Adipose tissue (tissue), 3 donors: ENCODE results near the gene SH3BP4. TPM values are rescaled to one million over a fixed set of nuclear protein-coding genes. Genes with fewer than 3 reads are reported as not detected.

Experiments
- H3K27ac ChIP-seq: one replicate; pipeline ENCODE4 v1.5.1; 2013; ENCODE audit warnings: low read depth, low read length
- WGBS, 3 donors: extraction: QIAGEN DNeasy Blood & Tissue Kit; methylation state at CpG; one replicate each; pipeline ENCODE4 v1.1.7; 2013; 5-methylcytosine and 5-hydroxymethylcytosine counted together
- polyA plus RNA-seq, 3 donors: library from polyadenylated mRNA; stranded (reverse); fragments of 200-250 nt; gene quantifications; one replicate each; pipeline ENCODE4 v1.2.3, GENCODE V29; 2013
- donor health status: healthy with polysubstance abuse.
- donor health status: Bipolar disorder and iron deficiency.
- donor health status: healthy.

Gene SH3BP4
- polyA plus RNA-seq, 3 donors, result 7.1 to 39.7 (median 10.9) TPM

DNA sequence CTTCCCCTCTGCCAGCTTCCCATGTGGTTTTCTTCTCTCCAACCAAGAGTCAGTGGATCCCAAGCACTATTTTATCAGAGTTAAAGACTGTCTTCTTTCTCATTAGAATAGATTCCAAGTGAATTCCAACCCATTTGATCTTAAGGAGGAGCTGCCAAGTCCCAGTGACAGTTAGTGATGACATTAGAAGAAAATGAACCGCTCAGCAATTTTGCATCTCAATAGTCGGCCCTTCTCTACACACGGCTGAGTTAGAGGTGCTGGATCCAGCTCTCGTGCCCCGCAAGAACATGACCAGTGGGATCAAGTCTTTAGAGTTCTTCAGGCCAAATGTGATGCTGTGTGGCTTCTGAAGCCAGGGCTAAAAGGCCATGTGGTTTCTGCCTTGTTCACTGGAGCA, 132.6 kb downstream of the SH3BP4 start:
- 84 to 99% (median 85%) methylated on average over 5 of the region's 5 CpGs for WGBS, 3 donors
- H3K27ac ChIP-seq, result no peak overlapping the region

DNA sequence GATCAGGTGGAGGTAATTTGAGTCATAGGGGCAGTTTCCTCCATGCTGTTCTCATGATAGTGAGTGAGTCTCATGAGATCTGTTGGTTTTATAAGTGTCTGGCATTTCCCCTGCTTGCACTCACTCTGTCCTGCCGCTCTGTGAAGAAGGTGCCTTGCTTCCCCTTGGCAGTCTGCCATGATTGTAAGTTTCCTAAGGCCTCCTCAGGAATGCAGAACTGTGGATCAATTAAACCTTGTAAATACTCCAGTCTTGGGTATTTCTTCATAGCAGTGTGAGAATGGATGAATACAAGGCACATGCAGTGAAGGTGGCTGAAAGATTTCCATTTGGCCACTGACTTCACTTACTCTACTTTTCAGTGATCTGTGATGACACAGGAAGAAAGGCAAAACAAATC, 133.7 kb downstream of the SH3BP4 start:
- 60 to 75% (median 72%) methylated on average over 1 of the region's 1 CpG for WGBS, 3 donors
- H3K27ac ChIP-seq, result no peak overlapping the region

DNA sequence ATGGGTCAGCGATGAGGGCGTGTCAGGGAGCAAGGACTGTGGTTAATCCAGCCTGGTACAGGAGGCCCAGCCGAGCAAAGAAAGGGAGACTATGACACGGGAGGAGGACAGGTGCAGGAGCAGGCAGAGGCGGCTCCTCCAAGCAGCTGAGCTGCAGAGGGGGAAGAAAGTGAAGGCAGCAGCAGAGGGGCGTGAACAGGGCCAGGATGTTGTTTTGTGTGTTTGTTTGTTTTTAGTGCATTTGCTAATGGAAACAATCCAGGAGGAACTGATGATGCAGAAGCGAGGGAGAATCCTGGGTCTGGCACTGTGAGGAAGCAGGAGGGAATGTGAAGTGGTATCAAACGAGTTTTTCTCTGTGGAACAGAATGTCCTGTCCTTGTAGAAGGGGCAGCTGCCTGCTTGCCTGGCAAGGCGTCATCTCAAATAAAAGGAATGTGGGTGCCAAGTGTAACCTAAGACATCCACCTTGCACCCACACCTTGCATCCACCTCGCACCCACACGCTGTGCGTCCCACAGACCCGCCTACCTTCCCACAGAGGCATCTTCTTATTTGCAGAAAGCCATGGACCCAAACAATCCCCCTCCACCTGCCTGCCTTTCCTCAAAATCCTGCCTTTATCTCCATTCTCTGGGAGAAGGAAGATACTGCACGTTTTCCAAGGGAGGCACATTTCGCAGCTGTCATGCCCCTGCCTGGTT, 134.8 kb downstream of the SH3BP4 start:
- WGBS, 3 donors, result 87 to 88% (median 87%) methylated on average over 15 of the region's 15 CpGs

GRCh38 chr2:235087832-235088495, 136.1 kb downstream of the SH3BP4 start:
- no peak overlapping the region for H3K27ac ChIP-seq
- 16 to 33% (median 28%) methylated on average over 17 of the region's 17 CpGs for WGBS, 3 donors

More for the DNA sequence above, 134.8 kb downstream of the SH3BP4 start:
- no peak overlapping the region for H3K27ac ChIP-seq

- no peak overlapping the region for H3K27ac ChIP-seq
- WGBS, 3 donors, result 31 to 68% (median 50%) methylated on average over 10 of the region's 10 CpGs
Observed at GRCh38 chr2:235088496-235088921, 136.7 kb downstream of the SH3BP4 start.

DNA sequence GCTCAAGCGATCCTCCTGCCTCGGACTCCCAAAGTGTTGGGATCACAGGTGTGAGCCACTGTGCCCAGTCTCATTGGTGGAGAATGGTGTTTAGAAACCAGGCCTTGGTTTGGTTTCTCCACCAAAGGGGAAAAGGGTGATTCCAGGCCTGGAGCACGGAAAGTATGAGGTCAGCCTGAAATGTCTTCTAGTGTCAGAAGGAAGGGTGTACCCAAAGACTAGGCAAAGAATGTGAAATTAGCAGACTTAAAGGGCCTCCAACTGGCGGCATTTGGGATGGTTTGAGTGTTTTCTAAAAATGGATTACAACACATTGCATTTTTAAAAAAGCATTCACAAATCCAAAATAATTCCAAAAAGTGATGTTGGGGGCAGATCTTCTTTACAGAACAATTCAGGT, 139.6 kb downstream of the SH3BP4 start:
- H3K27ac ChIP-seq, result no peak overlapping the region
- 88 to 96% (median 94%) methylated on average over 4 of the region's 4 CpGs for WGBS, 3 donors

- 87 to 90% (median 90%) methylated on average over 9 of the region's 9 CpGs for WGBS, 3 donors
- no peak overlapping the region for H3K27ac ChIP-seq
Observed at GRCh38 chr2:235091983-235092382, 140.2 kb downstream of the SH3BP4 start.

DNA sequence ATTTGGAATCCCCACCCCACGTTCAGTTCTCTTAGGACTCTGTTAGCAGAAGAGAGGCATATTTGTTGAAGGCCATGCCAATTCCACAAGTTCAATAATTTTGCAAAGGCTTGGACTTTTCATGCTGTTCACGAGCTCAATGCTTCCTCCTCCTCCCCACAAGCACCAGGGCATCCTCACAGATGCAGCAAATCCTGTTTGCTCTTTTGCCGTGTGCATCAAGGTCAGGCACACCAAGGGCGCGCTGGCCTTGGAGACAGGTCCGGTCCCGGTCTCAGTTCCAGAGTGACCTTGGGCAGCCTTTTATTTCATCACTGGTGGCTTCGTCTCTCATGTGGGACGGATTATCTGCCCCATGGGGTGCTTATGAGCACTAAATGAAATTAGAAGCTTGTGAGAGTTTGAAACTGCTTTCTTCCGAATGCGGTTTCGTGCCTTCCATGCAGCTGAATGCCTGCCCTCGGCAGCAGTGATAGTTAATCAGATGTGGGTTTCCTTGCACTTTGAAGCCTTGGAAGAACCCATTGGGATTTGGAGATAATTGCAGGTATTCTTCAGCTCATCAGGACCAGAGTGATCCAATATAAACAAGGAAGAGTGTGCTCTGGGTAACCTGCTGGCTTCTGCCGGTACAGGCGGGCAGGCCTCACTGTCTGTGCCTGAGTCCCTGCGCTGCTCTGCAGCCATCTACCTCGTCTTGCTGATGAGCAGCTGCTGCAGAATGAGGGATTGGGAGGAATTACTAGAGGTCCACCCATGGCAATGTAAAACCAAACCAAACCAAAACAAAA, 140.8 kb downstream of the SH3BP4 start:
- WGBS, 3 donors, result 70 to 93% (median 91%) methylated on average over 17 of the region's 17 CpGs
- no peak overlapping the region for H3K27ac ChIP-seq

GRCh38 chr2:235094457-235094856, 142.6 kb downstream of the SH3BP4 start:
- no peak overlapping the region for H3K27ac ChIP-seq
- WGBS, 3 donors, result 92 to 100% (median 94%) methylated on average over 1 of the region's 1 CpG

- 79 to 87% (median 86%) methylated on average over 2 of the region's 2 CpGs for WGBS, 3 donors
- H3K27ac ChIP-seq, result no peak overlapping the region
Observed at GRCh38 chr2:235095569-235095968, 143.8 kb downstream of the SH3BP4 start.

- no peak overlapping the region for H3K27ac ChIP-seq
- WGBS, 3 donors, result 84 to 95% (median 93%) methylated on average over 4 of the region's 4 CpGs
Observed at GRCh38 chr2:235096447-235096846, 144.6 kb downstream of the SH3BP4 start.

GRCh38 chr2:235097196-235097595, 145.4 kb downstream of the SH3BP4 start:
- WGBS, 3 donors, result 84 to 98% (median 85%) methylated on average over 6 of the region's 6 CpGs
- H3K27ac ChIP-seq, result no peak overlapping the region

DNA sequence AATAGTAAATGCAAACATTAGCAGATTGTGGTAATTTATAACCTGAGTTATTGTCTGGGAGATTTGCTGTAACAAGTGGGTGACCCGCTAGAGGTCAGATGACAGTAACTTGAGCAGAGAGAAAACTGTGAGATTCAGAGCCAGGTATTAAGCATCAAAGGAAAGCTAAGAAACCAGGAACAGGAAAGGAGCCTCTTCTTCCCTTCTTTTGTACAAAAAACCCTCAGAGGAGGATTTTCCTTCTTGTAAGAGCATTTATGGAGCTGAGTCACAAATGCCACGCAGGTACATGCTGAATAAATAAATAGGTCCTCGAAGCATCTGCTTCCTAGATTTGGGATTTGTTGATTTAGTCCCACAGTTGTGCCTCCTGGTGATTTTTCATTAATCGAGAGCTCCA, 146.5 kb downstream of the SH3BP4 start:
- WGBS, 3 donors, result 56 to 71% (median 67%) methylated on average over 4 of the region's 4 CpGs
- H3K27ac ChIP-seq, result no peak overlapping the region

DNA sequence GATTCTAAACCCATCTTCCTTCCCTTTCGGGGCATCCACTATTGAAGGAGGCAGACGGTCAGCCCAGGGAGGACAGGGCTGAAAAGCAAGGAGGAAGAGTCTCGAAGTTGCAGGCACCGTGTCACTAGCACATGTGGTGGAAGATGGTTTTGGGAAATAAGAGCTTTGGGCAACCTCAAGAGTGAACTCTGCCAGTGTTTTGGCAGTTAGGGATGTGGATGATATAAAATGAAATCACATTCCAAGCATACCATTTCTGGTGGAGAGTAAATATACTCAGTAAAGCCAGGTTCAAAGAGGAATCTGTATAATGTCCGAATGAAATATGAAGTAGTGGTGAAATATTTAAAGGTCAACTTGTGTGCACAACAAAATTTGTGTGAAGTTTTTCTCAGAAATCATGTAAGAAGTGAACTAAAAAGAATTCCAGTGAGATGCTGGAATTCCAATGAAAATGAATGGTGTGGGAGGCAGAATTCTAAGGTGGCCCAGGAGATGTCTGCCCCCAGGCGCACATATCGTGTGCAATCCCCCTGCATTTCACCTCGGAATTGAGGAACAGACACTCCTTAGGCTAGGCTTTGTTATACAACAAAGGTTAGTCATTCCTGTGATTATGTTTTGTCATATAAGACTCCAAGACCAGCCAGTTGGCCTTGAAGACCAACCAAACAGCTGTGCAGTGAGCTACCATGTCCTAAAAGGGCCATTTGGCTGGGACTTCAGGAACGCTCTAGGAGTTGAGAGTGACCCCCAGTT, 147.1 kb downstream of the SH3BP4 start:
- 69 to 81% (median 71%) methylated on average over 9 of the region's 9 CpGs for WGBS, 3 donors

GRCh38 chr2:235102896-235103295, 151.1 kb downstream of the SH3BP4 start:
- no peak overlapping the region for H3K27ac ChIP-seq
- 63 to 76% (median 72%) methylated on average over 9 of the region's 9 CpGs for WGBS, 3 donors

More for the DNA sequence above, 147.1 kb downstream of the SH3BP4 start:
- H3K27ac ChIP-seq, result no peak overlapping the region
